Measurements from ENCODE around the gene BTBD9. TPM values are rescaled to one million over a fixed set of nuclear protein-coding genes. Genes with fewer than 3 reads are reported as not detected.
"Not testable (repeated sequence)": the region's sequence is repeated elsewhere in the genome, so short reads cannot be mapped to it uniquely, and the experiment has no call there.

Gene BTBD9
- total RNA-seq, 1 experiment from 2014 or later, result 10.8 TPM

DNA sequence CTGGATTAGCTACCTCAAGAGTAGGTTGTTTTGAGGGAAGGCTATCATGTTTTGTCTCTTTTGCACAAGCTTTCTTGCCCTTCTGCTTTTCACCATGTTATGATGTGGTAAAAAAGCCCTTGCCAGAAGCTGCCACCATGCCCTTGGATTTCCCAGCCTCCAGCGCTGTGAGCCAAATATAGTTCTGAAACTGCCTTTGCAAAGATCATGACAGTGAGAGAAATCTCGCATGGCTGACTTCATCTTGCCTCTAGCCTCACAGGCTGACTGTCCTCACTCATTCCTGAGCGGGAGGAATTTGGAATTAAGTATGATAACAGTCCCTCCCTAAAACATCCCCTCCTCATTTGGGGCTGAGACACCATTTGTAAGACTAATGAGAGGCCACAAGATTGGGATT is 207.7 kb downstream of the BTBD9 start:
- Histone ChIP-seq H3K79me2 (ENCODE audit: low read depth) (no peaks in the 10 kb centered on the region), H3K4me3 (no peak overlapping the region), H3K36me3 (ENCODE audit: low read depth) (no peaks in the 10 kb centered on the region), H3K9me3 (ENCODE audit: insufficient read depth, low read depth) (no peaks in the 10 kb centered on the region), H3K4me2 (no peak overlapping the region), H3K9me2 (ENCODE audit: insufficient read depth) (no peaks in the 10 kb centered on the region), H2AFZ (no peak overlapping the region), H3K27me3 (ENCODE audit: insufficient read depth, low read depth) (no peaks in the 10 kb centered on the region), H3K27ac (no peak overlapping the region), H3F3A (ENCODE audit: insufficient read depth, low read depth) (0 out of 2 replicates have a peak, but pooled peaks cover 2% of the 10 kb centered on the region), H4K20me1 (ENCODE audit: insufficient read depth) (no peaks in the 10 kb centered on the region), H3K4me1 (replicated peaks; ENCODE audit: insufficient read depth) (peaks cover 17% of the 10 kb centered on the region)
- DNase-seq, result no peak
- intact Hi-C loops (cut with micrococcal nuclease; ENCODE audit: unreplicated experiment), result no loop called here
- no peak for TF ChIP-seq CTCF (conservative IDR thresholded peaks at IDR 0.05)
- no peak for TF ChIP-seq EZH2 (IDR thresholded peaks at IDR 0.05; ENCODE audit: low read depth)
- CTCF ChIA-PET, result no interaction called here
- no TSS peak for BruUV-seq (replicated peaks)
- POLR2A ChIA-PET (ENCODE audit: unreplicated experiment), result no interaction called here

DNA sequence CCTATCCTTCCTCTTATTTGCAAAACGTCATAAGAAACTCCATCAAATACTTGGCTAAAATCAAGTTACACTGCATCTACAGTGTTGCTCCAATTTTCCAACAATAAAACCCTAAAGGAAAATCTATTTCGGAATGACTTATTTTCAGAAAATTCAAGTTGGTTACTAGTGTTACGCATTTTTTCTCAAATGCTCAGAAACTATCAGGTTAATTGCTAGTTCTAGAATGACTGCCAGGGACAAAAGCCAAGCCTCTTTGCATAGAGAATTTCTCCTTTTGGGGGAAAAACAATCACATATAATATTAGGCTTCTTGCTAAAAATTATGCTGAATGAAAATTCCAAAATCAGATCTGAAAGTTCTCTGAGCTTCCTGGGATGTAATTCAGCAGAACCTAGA is 210.2 kb downstream of the BTBD9 start:
- ChIA-PET CTCF (no interaction called here), POLR2A (ENCODE audit: unreplicated experiment) (interaction anchor here (0.6 kb wide), 1 partner anchor 686 kb away, joined by 7 read pairs; the partner anchor contains the start of gene SAYSD1)
- Histone ChIP-seq H3K4me2 (no peak overlapping the region), H3K27me3 (ENCODE audit: insufficient read depth, low read depth) (no peaks in the 10 kb centered on the region), H3K9me2 (ENCODE audit: insufficient read depth) (no peaks in the 10 kb centered on the region), H3K27ac (no peak overlapping the region), H3K36me3 (ENCODE audit: low read depth) (no peaks in the 10 kb centered on the region), H3K79me2 (ENCODE audit: low read depth) (no peaks in the 10 kb centered on the region), H4K20me1 (ENCODE audit: insufficient read depth) (no peaks in the 10 kb centered on the region), H3F3A (ENCODE audit: insufficient read depth, low read depth) (no peaks in the 10 kb centered on the region), H3K4me1 (replicated peaks; ENCODE audit: insufficient read depth) (peaks cover 6% of the 10 kb centered on the region; the same call in 1 of the 2 replicates), H3K9me3 (ENCODE audit: insufficient read depth, low read depth) (no peaks in the 10 kb centered on the region), H2AFZ (no peak overlapping the region), H3K4me3 (no peak overlapping the region)
- TF ChIP-seq CTCF (conservative IDR thresholded peaks at IDR 0.05), result no peak
- intact Hi-C loops (cut with micrococcal nuclease; ENCODE audit: unreplicated experiment), result no loop called here
- DNase-seq, result no peak
- no TSS peak for BruUV-seq (replicated peaks)

- no peak overlapping the region for H3K27ac ChIP-seq
- DNase-seq, result no peak
- no peaks in the 10 kb centered on the region for H3K9me3 ChIP-seq (ENCODE audit: insufficient read depth, low read depth)
- H3F3A ChIP-seq (ENCODE audit: insufficient read depth, low read depth), result no peaks in the 10 kb centered on the region
- TF ChIP-seq CTCF (conservative IDR thresholded peaks at IDR 0.05) (no peak), EZH2 (IDR thresholded peaks at IDR 0.05; ENCODE audit: low read depth) (no peak)
- H3K36me3 ChIP-seq (ENCODE audit: low read depth), result no peaks in the 10 kb centered on the region
- H2AFZ ChIP-seq, result no peak overlapping the region
- intact Hi-C loops (cut with micrococcal nuclease; ENCODE audit: unreplicated experiment), result no loop called here
- H3K4me2 ChIP-seq, result no peak overlapping the region
- H3K4me3 ChIP-seq, result no peak overlapping the region
- ChIA-PET POLR2A (ENCODE audit: unreplicated experiment) (interaction anchor here (0.6 kb wide), 1 partner anchor 972 kb away, joined by 7 read pairs; no protein-coding TSS in a partner anchor), CTCF (no interaction called here)
- H3K79me2 ChIP-seq (ENCODE audit: low read depth), result no peaks in the 10 kb centered on the region
- no peaks in the 10 kb centered on the region for H4K20me1 ChIP-seq (ENCODE audit: insufficient read depth)
- H3K9me2 ChIP-seq (ENCODE audit: insufficient read depth), result no peaks in the 10 kb centered on the region
- no TSS peak for BruUV-seq (replicated peaks)
- no peaks in the 10 kb centered on the region for H3K27me3 ChIP-seq (ENCODE audit: insufficient read depth, low read depth)
- H3K4me1 ChIP-seq (replicated peaks; ENCODE audit: insufficient read depth), result peaks cover 5% of the 10 kb centered on the region; the same call in 1 of the 2 replicates
These were observed 212.1 kb downstream of the BTBD9 start for GRCh38 chr6:38427492-38428210.

DNA sequence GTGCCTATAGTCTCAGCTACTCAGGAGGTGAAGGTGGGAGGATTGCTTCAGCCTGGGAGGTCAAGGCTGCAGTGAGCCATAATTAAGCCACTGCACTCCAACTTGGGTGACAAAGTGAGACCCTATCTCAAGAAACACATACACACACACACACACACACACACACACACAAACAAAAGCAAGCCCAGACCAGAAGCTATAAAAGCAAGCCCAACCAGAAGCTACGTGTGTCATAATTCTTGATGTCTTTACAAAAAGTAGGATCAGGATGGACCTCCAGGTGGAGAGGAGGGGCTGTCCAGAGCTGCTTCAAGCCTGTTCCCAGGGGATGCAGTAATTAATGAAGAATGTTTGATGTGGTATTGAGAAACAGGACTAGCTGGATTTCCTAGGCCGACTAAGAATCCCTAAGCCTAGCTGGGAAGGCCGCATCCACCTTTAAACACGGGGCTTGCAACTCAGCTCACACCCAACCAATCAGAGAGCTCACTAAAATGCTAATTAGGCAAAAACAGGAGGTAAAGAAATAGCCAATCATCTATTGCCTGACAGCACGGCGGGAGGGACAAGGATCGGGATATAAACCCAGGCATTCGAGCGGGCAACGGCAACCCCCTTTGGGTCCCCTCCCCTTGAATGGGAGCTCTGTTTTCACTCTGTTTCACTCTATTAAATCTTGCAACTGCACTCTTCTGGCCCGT is 213.8 kb downstream of the BTBD9 start:
- H3K79me2 ChIP-seq (ENCODE audit: low read depth); H3K27ac ChIP-seq; H3K4me3 ChIP-seq; H3K27me3 ChIP-seq (ENCODE audit: insufficient read depth, low read depth); H3K9me3 ChIP-seq (ENCODE audit: insufficient read depth, low read depth); intact Hi-C loops (cut with micrococcal nuclease; ENCODE audit: unreplicated experiment); CTCF ChIA-PET; H4K20me1 ChIP-seq (ENCODE audit: insufficient read depth); BruUV-seq (replicated peaks); H3F3A ChIP-seq (ENCODE audit: insufficient read depth, low read depth); H3K9me2 ChIP-seq (ENCODE audit: insufficient read depth); H3K36me3 ChIP-seq (ENCODE audit: low read depth); H3K4me1 ChIP-seq (replicated peaks; ENCODE audit: insufficient read depth); POLR2A ChIA-PET (ENCODE audit: unreplicated experiment); H2AFZ ChIP-seq; H3K4me2 ChIP-seq; DNase-seq: not testable (repeated sequence)

All from PC-9 (cell line).